H1 (cell line): ENCODE results near the gene ZNF484. TPM values are rescaled to one million over a fixed set of nuclear protein-coding genes. Genes with fewer than 3 reads are reported as not detected.

Experiments
- CTCF ChIA-PET: fragments of 300-600 bp; sonication (Branson Sonifier 250); formaldehyde crosslinking; loops from one replicate; lab custom pipeline; 2021; ENCODE audit not compliant: partially characterized antibody; lab: Charles Lee
- POLR2A ChIA-PET: fragments of 300-600 bp; sonication (Branson Sonifier 250); formaldehyde crosslinking; loops from one replicate; lab custom pipeline; 2021; ENCODE audit warnings: inconsistent platforms; ENCODE audit not compliant: partially characterized antibody; lab: Charles Lee
- DNase-seq, 2 experiments: peaks; one replicate each; pipeline versions ENCODE4 v3.0.0 to v3.0.0-alpha.2; 2010 to 2022; ENCODE audit warnings: low spot score in 2 of 2, low read depth in 1 of 2, mixed read lengths in 1 of 2
- FAIRE-seq: peaks from 2 replicates; lab custom pipeline; 2011; peaks lifted over from hg19 to GRCh38; lab: Jason Lieb, UNC
- H2AFZ ChIP-seq: 2 replicates; pipeline ENCODE4 v1.8.1; 2012; ENCODE audit warnings: low read length, inconsistent platforms
- H2AK5ac ChIP-seq: 2 replicates; pipeline ENCODE4 v1.6.1; 2013; ENCODE audit warnings: low read depth, low read length
- H2BK120ac ChIP-seq: replicated peaks from 2 replicates; pipeline ENCODE3; 2013; ENCODE audit warnings: low read depth, low read length, inconsistent platforms
- H2BK12ac ChIP-seq: 2 replicates; pipeline ENCODE4 v1.6.1; 2013; ENCODE audit warnings: low read depth, low read length
- H2BK15ac ChIP-seq: 2 replicates; pipeline ENCODE4 v1.6.1; 2013; ENCODE audit warnings: low read length
- H2BK20ac ChIP-seq: 2 replicates; pipeline ENCODE4 v1.6.1; 2013; ENCODE audit warnings: low read length
- H2BK5ac ChIP-seq: 2 replicates; pipeline ENCODE4 v1.6.1; 2013; ENCODE audit warnings: low read depth, low read length
- H3K14ac ChIP-seq: 2 replicates; pipeline ENCODE4 v1.6.1; 2013; ENCODE audit warnings: inconsistent platforms; ENCODE audit not compliant: insufficient read length
- H3K18ac ChIP-seq: 2 replicates; pipeline ENCODE4 v1.6.1; 2013; ENCODE audit warnings: low read length; ENCODE audit errors: extremely low read depth
- H3K23ac ChIP-seq: 2 replicates; pipeline ENCODE4 v1.6.1; 2013; ENCODE audit warnings: inconsistent platforms; ENCODE audit not compliant: insufficient read length
- H3K23me2 ChIP-seq: 2 replicates; pipeline ENCODE4 v1.6.1; 2013; ENCODE audit warnings: low read depth, low read length
- H3K27ac ChIP-seq: 2 replicates; pipeline ENCODE4 v1.6.1; 2011; ENCODE audit warnings: low read depth, low read length, inconsistent platforms
- H3K27me3 ChIP-seq, 4 experiments: replicated peaks in 1 of 4; 1 replicate in 1 of 4; 2 replicates in 3 of 4; pipeline versions ENCODE4 v1.6.1 to v1.8.1; 2011 to 2013; ENCODE audit warnings: low read length in 3 of 4, mild to moderate bottlenecking in 3 of 4, inconsistent platforms in 2 of 4, mixed read lengths in 2 of 4, moderate library complexity in 1 of 4; ENCODE audit not compliant: control insufficient read depth in 3 of 4, insufficient read depth in 3 of 4; ENCODE audit errors: extremely low read depth in 1 of 4
- H3K36me3 ChIP-seq, 4 experiments: 2 replicates each; pipeline versions ENCODE4 v1.6.1 to v1.8.1; 2011 to 2013; ENCODE audit warnings: mild to moderate bottlenecking in 4 of 4, low read length in 3 of 4, moderate library complexity in 2 of 4, control low read depth in 1 of 4, inconsistent platforms in 1 of 4; ENCODE audit not compliant: insufficient read depth in 4 of 4, control insufficient read depth in 2 of 4
- H3K4ac ChIP-seq: replicated peaks from 2 replicates; pipeline ENCODE3; 2013; ENCODE audit warnings: low read length, low read depth, mixed read lengths, inconsistent platforms; ENCODE audit not compliant: insufficient read length
- H3K4me1 ChIP-seq, 4 experiments: replicated peaks in 1 of 4; 1 replicate in 1 of 4; 2 replicates in 3 of 4; pipeline versions ENCODE4 v1.6.1 to v1.8.1; 2011 to 2013; ENCODE audit warnings: low read length in 3 of 4, inconsistent platforms in 2 of 4, mixed read lengths in 1 of 4; ENCODE audit not compliant: insufficient read depth in 4 of 4, control insufficient read depth in 3 of 4
- H3K4me2 ChIP-seq, 2 experiments: 2 replicates each; pipeline versions ENCODE4 v1.6.1 to v1.8.1; 2011 to 2013; ENCODE audit warnings: low read depth in 2 of 2, low read length in 2 of 2, control low read depth in 1 of 2, inconsistent platforms in 1 of 2, mild to moderate bottlenecking in 1 of 2; ENCODE audit not compliant: insufficient read depth in 1 of 2
- H3K4me3 ChIP-seq, 4 experiments: fragments of 200-600, 300-600 bp in 1 of 4; sonication (generic), shearing (Covaris generic), sonication (Bioruptor Twin) in 1 of 4; 2 replicates each; pipeline versions ENCODE4 v1.5.1 to v1.8.1; 2011 to 2016; ENCODE audit warnings: low read length in 4 of 4, low read depth in 3 of 4, control low read depth in 2 of 4, inconsistent platforms in 2 of 4, mild to moderate bottlenecking in 2 of 4, mixed read lengths in 1 of 4, moderate library complexity in 1 of 4; ENCODE audit not compliant: insufficient read depth in 2 of 4; ENCODE audit errors: extremely low read depth in 1 of 4
- H3K56ac ChIP-seq: replicated peaks from 2 replicates; pipeline ENCODE3; 2013; ENCODE audit warnings: low read depth, mild to moderate bottlenecking, mixed read lengths, low read length, inconsistent platforms; ENCODE audit not compliant: insufficient read length
- H3K79me1 ChIP-seq: 2 replicates; pipeline ENCODE4 v1.6.1; 2013; ENCODE audit warnings: low read depth, low read length, control low read depth
- H3K79me2 ChIP-seq, 2 experiments: 2 replicates each; pipeline versions ENCODE4 v1.6.1 to v1.8.1; 2012 to 2013; ENCODE audit warnings: low read length in 2 of 2, mild to moderate bottlenecking in 2 of 2, inconsistent platforms in 1 of 2; ENCODE audit not compliant: insufficient read depth in 2 of 2, control insufficient read depth in 1 of 2
- H3K9ac ChIP-seq, 4 experiments: replicated peaks in 1 of 4; 1 replicate in 1 of 4; 2 replicates in 3 of 4; pipeline versions ENCODE4 v1.6.1 to v1.8.1; 2011 to 2013; ENCODE audit warnings: low read depth in 3 of 4, low read length in 3 of 4, control low read depth in 2 of 4, mild to moderate bottlenecking in 2 of 4, moderate library complexity in 2 of 4, inconsistent platforms in 1 of 4; ENCODE audit errors: extremely low read depth in 1 of 4
- H3K9me3 ChIP-seq, 2 experiments: 2 replicates each; pipeline versions ENCODE4 v1.6.1 to v1.8.1; 2012 to 2013; ENCODE audit warnings: mild to moderate bottlenecking in 2 of 2, moderate library complexity in 2 of 2, control low read depth in 1 of 2, inconsistent platforms in 1 of 2, low read depth in 1 of 2, low read length in 1 of 2, mixed read lengths in 1 of 2; ENCODE audit not compliant: insufficient read depth in 2 of 2
- H4K20me1 ChIP-seq, 2 experiments: replicated peaks in 1 of 2; 2 replicates each; pipeline versions ENCODE3 to v1.8.1; 2011 to 2013; ENCODE audit warnings: inconsistent platforms in 2 of 2, low read length in 2 of 2, mild to moderate bottlenecking in 1 of 2; ENCODE audit not compliant: insufficient read depth in 2 of 2, control insufficient read depth in 1 of 2
- H4K5ac ChIP-seq: 2 replicates; pipeline ENCODE4 v1.6.1; 2013; ENCODE audit warnings: low read length, low read depth, mixed read lengths, inconsistent platforms; ENCODE audit not compliant: insufficient read length
- H4K8ac ChIP-seq: 2 replicates; pipeline ENCODE4 v1.8.0; 2013; ENCODE audit warnings: mild to moderate bottlenecking, moderate library complexity, low read length, inconsistent platforms; ENCODE audit not compliant: insufficient read depth; ENCODE audit errors: extremely low read depth
- H4K91ac ChIP-seq: replicated peaks from 2 replicates; pipeline ENCODE3; 2013; ENCODE audit warnings: low read length, mixed read lengths, inconsistent platforms; ENCODE audit not compliant: insufficient read length
- BCL11A ChIP-seq, 2 experiments: IDR thresholded peaks; one replicate each; pipeline ENCODE4 v1.6.1; 2011; ENCODE audit warnings: low read depth in 2 of 2, low read length in 2 of 2, mild to moderate bottlenecking in 2 of 2
- CTBP2 ChIP-seq: IDR thresholded peaks from 2 replicates; pipeline ENCODE4 v1.7.0; 2011; ENCODE audit warnings: borderline replicate concordance, mild to moderate bottlenecking, moderate library complexity, mixed read lengths, low read length; ENCODE audit not compliant: insufficient read depth, insufficient read length
- EP300 ChIP-seq, 2 experiments: IDR thresholded peaks; 1 replicate in 1 of 2; 2 replicates in 1 of 2; pipeline ENCODE4 v1.6.1; 2011 to 2012; ENCODE audit warnings: low read depth in 2 of 2, low read length in 2 of 2, mild to moderate bottlenecking in 2 of 2, borderline replicate concordance in 1 of 2, inconsistent platforms in 1 of 2, moderate library complexity in 1 of 2
- JUN ChIP-seq: IDR thresholded peaks from 2 replicates; pipeline ENCODE4 v1.6.1; 2011; ENCODE audit warnings: low read depth, mild to moderate bottlenecking, improper control_type of control experiment, low read length
- KDM1A ChIP-seq: fragments of 200-600, 300-600 bp; sonication (generic); IDR thresholded peaks from 2 replicates; pipeline ENCODE4 v1.7.1; 2016; ENCODE audit warnings: mild to moderate bottlenecking, low read length, borderline replicate concordance
- SRF ChIP-seq: IDR thresholded peaks from 2 replicates; pipeline ENCODE4 v1.6.1; 2011; ENCODE audit warnings: mild to moderate bottlenecking, low read depth, low read length, moderate library complexity
- WGBS, 2 experiments: shearing (Covaris generic) in 1 of 2; methylation state at CpG; one replicate each; pipeline versions ENCODE4 v1.1.6 to v1.1.7; 2013 to 2015; ENCODE audit warnings: low lambda C conversion rate in 2 of 2, mixed read lengths in 2 of 2, inconsistent platforms in 1 of 2, low coverage in 1 of 2, missing lambda C conversion rate in 1 of 2; ENCODE audit not compliant: insufficient replicate concordance in 2 of 2, insufficient coverage in 1 of 2, insufficient read length in 1 of 2; ENCODE audit errors: extremely low coverage in 1 of 2, missing lambda C conversion rate in 1 of 2; 5-methylcytosine and 5-hydroxymethylcytosine counted together
- polyA plus RNA-seq, 7 experiments: library from polyadenylated mRNA; depleted of rRNA in 3 of 7; stranded (reverse) in 5 of 7; unstranded in 2 of 7; fragments of >200 nt in 5 of 7; fragments of 200-250 nt in 2 of 7; gene quantifications; 1 replicate in 5 of 7; 2 replicates in 1 of 7; 4 replicates in 1 of 7; pipeline versions ENCODE4 v1.2.1 to v1.2.3, GENCODE V29; 2011 to 2013; ENCODE audit warnings: missing spikeins in 2 of 7, mixed read lengths in 2 of 7
- total RNA-seq: library from RNA; stranded (reverse); fragmentation: NEBNext Ultra II Directional; extraction: Animal tissue kit (Norgen Biotek cat#: 25700); gene quantifications from 2 replicates; pipeline ENCODE4 v1.2.1, GENCODE V29; 2021
- TF ChIP-seq, protein P1 (sequence below): IDR thresholded peaks from 2 replicates; pipeline ENCODE4 v1.6.1; 2012; ENCODE audit warnings: inconsistent platforms
- TF ChIP-seq, protein P2 (sequence below): IDR thresholded peaks from 2 replicates; pipeline ENCODE4 v1.6.1; 2011; ENCODE audit warnings: low read length, improper control_type of control experiment

ZNF484 gene
- total and polyA plus RNA-seq, 2 of the 8 experiments (the other 6 are each of a cell fraction or from before 2014, with no cell fraction given) = 1.3 to 11.5 TPM

DNA sequence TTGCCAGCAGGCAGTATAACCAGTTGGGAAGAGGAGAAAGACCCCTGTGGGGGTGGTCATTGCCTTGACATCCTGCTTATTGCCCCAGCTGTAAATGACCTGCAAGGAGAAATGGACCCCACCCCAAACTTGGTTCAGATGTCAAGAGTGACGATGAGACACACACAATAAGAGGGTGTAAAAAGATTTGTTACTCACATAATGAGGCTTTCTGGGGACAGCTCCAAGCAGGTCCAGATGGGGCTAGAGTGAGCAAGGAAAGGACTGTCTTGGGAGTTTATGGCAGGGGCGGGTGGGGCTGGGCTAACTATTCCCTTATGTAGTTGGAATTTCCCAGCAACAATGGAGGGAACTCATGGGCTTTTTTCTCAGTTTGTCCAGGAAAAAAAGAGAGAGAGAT lies 24.1 kb downstream of the ZNF484 start:
- H3K9ac ChIP-seq = no peak overlapping the region
- no peak overlapping the region for H4K8ac ChIP-seq
- no peak overlapping the region for H2BK20ac ChIP-seq
- no peak for FAIRE-seq
- no peaks in the 10 kb centered on the region for H3K23me2 ChIP-seq
- no peak overlapping the region for H2BK15ac ChIP-seq
- no peak overlapping the region for H2AK5ac ChIP-seq
- no peak overlapping the region for H4K91ac ChIP-seq
- no peak overlapping the region for H3K27ac ChIP-seq
- ChIA-PET CTCF (interaction anchor here (0.6 kb wide), 1 partner anchor 658 kb away, joined by 3 read pairs; no protein-coding TSS in a partner anchor), POLR2A (no interaction called here)
- no peak overlapping the region for H3K4me3 ChIP-seq
- H2BK5ac ChIP-seq = no peak overlapping the region
- TF ChIP-seq EP300 (IDR thresholded peaks at IDR 0.05; ENCODE audit: borderline replicate concordance in 1 of 2, low read depth in 2 of 2, low read length in 2 of 2) = no peak
- no peak for TF ChIP-seq JUN
- TF ChIP-seq SRF = no peak
- no peak for TF ChIP-seq KDM1A
- no peak for TF ChIP-seq CTBP2
- TF ChIP-seq, protein P1, sequence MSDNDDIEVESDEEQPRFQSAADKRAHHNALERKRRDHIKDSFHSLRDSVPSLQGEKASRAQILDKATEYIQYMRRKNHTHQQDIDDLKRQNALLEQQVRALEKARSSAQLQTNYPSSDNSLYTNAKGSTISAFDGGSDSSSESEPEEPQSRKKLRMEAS = no peak
- TF ChIP-seq BCL11A (IDR thresholded peaks at IDR 0.05; ENCODE audit: low read depth in 2 of 2, low read length in 2 of 2) = no peak
- TF ChIP-seq, protein P2, sequence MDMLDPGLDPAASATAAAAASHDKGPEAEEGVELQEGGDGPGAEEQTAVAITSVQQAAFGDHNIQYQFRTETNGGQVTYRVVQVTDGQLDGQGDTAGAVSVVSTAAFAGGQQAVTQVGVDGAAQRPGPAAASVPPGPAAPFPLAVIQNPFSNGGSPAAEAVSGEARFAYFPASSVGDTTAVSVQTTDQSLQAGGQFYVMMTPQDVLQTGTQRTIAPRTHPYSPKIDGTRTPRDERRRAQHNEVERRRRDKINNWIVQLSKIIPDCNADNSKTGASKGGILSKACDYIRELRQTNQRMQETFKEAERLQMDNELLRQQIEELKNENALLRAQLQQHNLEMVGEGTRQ = no peak
- H3K36me3 ChIP-seq = peaks cover 8 to 56% (median 26%) of the 10 kb centered on the region in 4 experiments; a peak in 7 of 8 replicates
- H3K14ac ChIP-seq = no peak overlapping the region
- no peak overlapping the region for H3K23ac ChIP-seq
- H2AFZ ChIP-seq = no peak overlapping the region
- no peaks in the 10 kb centered on the region for H3K79me1 ChIP-seq
- no peaks in the 10 kb centered on the region for H4K20me1 ChIP-seq
- H2BK12ac ChIP-seq = no peak overlapping the region
- H3K18ac ChIP-seq = no peak overlapping the region
- peaks cover 0 to 3% of the 10 kb centered on the region in 2 experiments; a peak in 3 of 4 replicates for H3K9me3 ChIP-seq
- WGBS, 2 experiments = 54% methylated on average over 2 of the region's 2 CpGs; no CpG with 5 or more reads in 1 of the 2 experiments
- no peak overlapping the region for H3K56ac ChIP-seq
- no peak for DNase-seq
- no peak overlapping the region for H3K4ac ChIP-seq
- no peaks in the 10 kb centered on the region for H3K27me3 ChIP-seq
- H2BK120ac ChIP-seq = no peak overlapping the region
- H3K4me1 ChIP-seq = no peaks in the 10 kb centered on the region
- no peak overlapping the region for H3K4me2 ChIP-seq
- no peak overlapping the region for H4K5ac ChIP-seq
- H3K79me2 ChIP-seq = 0 out of 4 replicates have a peak, but pooled peaks cover 0 to 3% of the 10 kb centered on the region in 2 experiments
